ENCODE data around the gene PID1. TPM values are rescaled to one million over a fixed set of nuclear protein-coding genes. Genes with fewer than 3 reads are reported as not detected.

PID1 gene
- polyA plus RNA-seq, 1 experiment, result 1.8 TPM

GRCh38 chr2:229300790-229301189 lies 29.7 kb upstream of the PID1 start:
- CTCF ChIA-PET, result no interaction called here
- TF ChIP-seq, protein P1, sequence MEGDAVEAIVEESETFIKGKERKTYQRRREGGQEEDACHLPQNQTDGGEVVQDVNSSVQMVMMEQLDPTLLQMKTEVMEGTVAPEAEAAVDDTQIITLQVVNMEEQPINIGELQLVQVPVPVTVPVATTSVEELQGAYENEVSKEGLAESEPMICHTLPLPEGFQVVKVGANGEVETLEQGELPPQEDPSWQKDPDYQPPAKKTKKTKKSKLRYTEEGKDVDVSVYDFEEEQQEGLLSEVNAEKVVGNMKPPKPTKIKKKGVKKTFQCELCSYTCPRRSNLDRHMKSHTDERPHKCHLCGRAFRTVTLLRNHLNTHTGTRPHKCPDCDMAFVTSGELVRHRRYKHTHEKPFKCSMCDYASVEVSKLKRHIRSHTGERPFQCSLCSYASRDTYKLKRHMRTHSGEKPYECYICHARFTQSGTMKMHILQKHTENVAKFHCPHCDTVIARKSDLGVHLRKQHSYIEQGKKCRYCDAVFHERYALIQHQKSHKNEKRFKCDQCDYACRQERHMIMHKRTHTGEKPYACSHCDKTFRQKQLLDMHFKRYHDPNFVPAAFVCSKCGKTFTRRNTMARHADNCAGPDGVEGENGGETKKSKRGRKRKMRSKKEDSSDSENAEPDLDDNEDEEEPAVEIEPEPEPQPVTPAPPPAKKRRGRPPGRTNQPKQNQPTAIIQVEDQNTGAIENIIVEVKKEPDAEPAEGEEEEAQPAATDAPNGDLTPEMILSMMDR (IDR thresholded peaks at IDR 0.05; ENCODE audit: low read depth, low read length), result no peak
- Histone ChIP-seq H3K9me3 (ENCODE audit: control insufficient read depth, insufficient read depth, low read length) (no peaks in the 10 kb centered on the region), H3K27me3 (ENCODE audit: control insufficient read depth, insufficient read depth, low read length) (no peaks in the 10 kb centered on the region), H3K27ac (ENCODE audit: low read depth, low read length) (no peak overlapping the region), H3K4me3 (ENCODE audit: low read depth, low read length) (no peak overlapping the region)
- no peak for DNase-seq (ENCODE audit: low read depth, low spot score)
- POLR2A ChIA-PET, result no interaction called here

GRCh38 chr2:229300371-229300770 lies 29.3 kb upstream of the PID1 start:
- CTCF ChIA-PET, result no interaction called here
- no peaks in the 10 kb centered on the region for H3K9me3 ChIP-seq (ENCODE audit: control insufficient read depth, insufficient read depth, low read length)
- no peak for DNase-seq (ENCODE audit: low read depth, low spot score)
- H3K27ac ChIP-seq (ENCODE audit: low read depth, low read length), result no peak overlapping the region
- TF ChIP-seq, protein P1 (IDR thresholded peaks at IDR 0.05; ENCODE audit: low read depth, low read length), result no peak
- H3K27me3 ChIP-seq (ENCODE audit: control insufficient read depth, insufficient read depth, low read length), result no peaks in the 10 kb centered on the region
- POLR2A ChIA-PET, result no interaction called here
- H3K4me3 ChIP-seq (ENCODE audit: low read depth, low read length), result no peak overlapping the region

DNA sequence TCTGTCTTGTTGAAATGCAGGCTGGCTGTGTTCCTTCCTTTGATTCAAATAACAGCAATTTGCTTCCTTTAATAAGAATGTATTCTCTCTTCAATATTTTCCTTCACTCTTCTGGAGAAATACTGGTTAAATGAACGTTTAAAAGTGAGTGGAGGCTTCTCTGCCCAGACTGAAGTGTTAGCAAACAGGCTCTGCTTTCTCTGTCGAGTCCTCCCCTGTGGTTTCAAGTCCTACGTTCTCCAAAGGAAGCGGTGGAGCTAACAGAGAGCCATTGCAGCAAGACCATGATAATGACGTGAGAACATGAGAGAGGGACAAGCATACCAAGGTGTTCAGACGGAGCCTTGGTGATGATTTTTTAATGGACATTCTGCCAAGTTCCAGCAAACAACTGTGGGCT lies 26.2 kb upstream of the PID1 start:
- no peak for DNase-seq (ENCODE audit: low read depth, low spot score)
- no peak overlapping the region for H3K27ac ChIP-seq (ENCODE audit: low read depth, low read length)
- no peaks in the 10 kb centered on the region for H3K27me3 ChIP-seq (ENCODE audit: control insufficient read depth, insufficient read depth, low read length)
- TF ChIP-seq, protein P1 (IDR thresholded peaks at IDR 0.05; ENCODE audit: low read depth, low read length), result no peak
- H3K4me3 ChIP-seq (ENCODE audit: low read depth, low read length), result no peak overlapping the region
- ChIA-PET POLR2A (no interaction called here), CTCF (no interaction called here)
- no peaks in the 10 kb centered on the region; the same call in 1 of the 2 replicates for H3K9me3 ChIP-seq (ENCODE audit: control insufficient read depth, insufficient read depth, low read length)

DNA sequence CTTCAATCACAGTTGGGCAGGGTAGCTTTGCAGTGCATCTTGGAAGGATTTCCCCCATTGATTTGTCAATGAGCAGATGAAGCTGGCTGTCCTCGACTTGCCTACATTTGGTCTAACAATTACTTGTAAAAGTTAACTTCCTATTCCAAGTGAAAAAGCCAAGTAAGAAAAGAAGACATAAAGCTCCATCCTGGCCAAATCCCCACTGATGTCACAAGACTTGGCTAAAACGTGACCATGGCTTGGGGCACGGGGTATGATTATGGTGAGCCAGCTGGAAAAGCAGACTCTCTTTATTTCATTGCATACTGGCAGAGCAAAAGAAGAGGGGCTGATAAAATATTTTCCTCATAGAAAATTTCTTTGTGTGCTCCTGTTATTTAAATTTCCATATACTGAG lies 25.4 kb upstream of the PID1 start:
- CTCF ChIA-PET, result no interaction called here
- Histone ChIP-seq H3K27me3 (ENCODE audit: control insufficient read depth, insufficient read depth, low read length) (no peaks in the 10 kb centered on the region), H3K9me3 (ENCODE audit: control insufficient read depth, insufficient read depth, low read length) (no peaks in the 10 kb centered on the region; the same call in 1 of the 2 replicates), H3K27ac (ENCODE audit: low read depth, low read length) (no peak overlapping the region), H3K4me3 (ENCODE audit: low read depth, low read length) (no peak overlapping the region)
- no peak for DNase-seq (ENCODE audit: low read depth, low spot score)
- TF ChIP-seq, protein P1 (IDR thresholded peaks at IDR 0.05; ENCODE audit: low read depth, low read length), result no peak
- POLR2A ChIA-PET, result no interaction called here

GRCh38 chr2:229296016-229296415 lies 24.9 kb upstream of the PID1 start:
- DNase-seq (ENCODE audit: low read depth, low spot score), result no peak
- H3K27ac ChIP-seq (ENCODE audit: low read depth, low read length), result no peak overlapping the region
- H3K9me3 ChIP-seq (ENCODE audit: control insufficient read depth, insufficient read depth, low read length), result no peaks in the 10 kb centered on the region; the same call in 1 of the 2 replicates
- POLR2A ChIA-PET, result no interaction called here
- no peak overlapping the region for H3K4me3 ChIP-seq (ENCODE audit: low read depth, low read length)
- TF ChIP-seq, protein P1 (IDR thresholded peaks at IDR 0.05; ENCODE audit: low read depth, low read length), result no peak
- CTCF ChIA-PET, result interaction anchor here (0.6 kb wide), 1 partner anchor 224 kb away, joined by 4 read pairs; no protein-coding TSS in a partner anchor
- no peaks in the 10 kb centered on the region for H3K27me3 ChIP-seq (ENCODE audit: control insufficient read depth, insufficient read depth, low read length)

All from AG04450 (cell line).